Effector memory CD4-positive, alpha-beta T cell (primary cell): ENCODE results near the gene FLYWCH2.
A peak's percentile ranks its signal among the peaks of the same experiment; 100 is the strongest.

ENCODE experiments used
- DNase-seq, 3 donors: peaks; one replicate each; pipeline ENCODE4 v3.0.0-alpha.2; 2020
- H3K27ac ChIP-seq: 2 replicates; pipeline ENCODE4 v1.7.0; 2013; ENCODE audit warnings: mild to moderate bottlenecking, low read length, moderate library complexity; ENCODE audit not compliant: insufficient read depth, poor library complexity, severe bottlenecking
- H3K27me3 ChIP-seq: replicated peaks from 2 replicates; pipeline ENCODE4 v1.7.0; 2013; ENCODE audit warnings: mild to moderate bottlenecking, low read length; ENCODE audit not compliant: insufficient read depth, control insufficient read depth, poor library complexity, severe bottlenecking
- H3K36me3 ChIP-seq: 2 replicates; pipeline ENCODE4 v1.7.0; 2013; ENCODE audit warnings: mild to moderate bottlenecking, low read length, moderate library complexity; ENCODE audit not compliant: control insufficient read depth, insufficient read depth
- H3K4me1 ChIP-seq: 2 replicates; pipeline ENCODE4 v1.7.0; 2013; ENCODE audit warnings: low read length, mild to moderate bottlenecking; ENCODE audit not compliant: control insufficient read depth, insufficient read depth, poor library complexity, severe bottlenecking
- H3K4me3 ChIP-seq: 2 replicates; pipeline ENCODE4 v1.7.0; 2013; ENCODE audit warnings: low read length, low read depth, mild to moderate bottlenecking; ENCODE audit not compliant: insufficient read depth, poor library complexity, severe bottlenecking
- H3K9me3 ChIP-seq: 2 replicates; pipeline ENCODE4 v1.7.0; 2013; ENCODE audit warnings: mild to moderate bottlenecking, low read length, moderate library complexity; ENCODE audit not compliant: control insufficient read depth

The FLYWCH2 gene

GRCh38 chr16:2912330-2913199 is 29.6 kb downstream of the FLYWCH2 start:
- Histone ChIP-seq H3K36me3 (peaks cover 8% of the 10 kb centered on the region), H3K4me1 (peaks cover 13% of the 10 kb centered on the region), H3K27ac (peak overlapping the region; percentile 78), H3K27me3 (no peaks in the 10 kb centered on the region), H3K4me3 (peak overlapping the region; percentile 72), H3K9me3 (no peaks in the 10 kb centered on the region)
- DNase-seq = peak in 2 of 3 donors; percentile 20 to 29

- H3K4me3 ChIP-seq = no peak overlapping the region
Measured at GRCh38 chr16:2913603-2914002, 30.6 kb downstream of the FLYWCH2 start.

GRCh38 chr16:2914233-2914632 is 31.2 kb downstream of the FLYWCH2 start:
- Histone ChIP-seq H3K4me3 (no peak overlapping the region), H3K27ac (no peak overlapping the region), H3K4me1 (peaks cover 13% of the 10 kb centered on the region), H3K27me3 (no peaks in the 10 kb centered on the region), H3K9me3 (no peaks in the 10 kb centered on the region), H3K36me3 (peaks cover 8% of the 10 kb centered on the region)
- no peak for DNase-seq

More at GRCh38 chr16:2913603-2914002, 30.6 kb downstream of the FLYWCH2 start:
- no peaks in the 10 kb centered on the region for H3K9me3 ChIP-seq
- peaks cover 13% of the 10 kb centered on the region for H3K4me1 ChIP-seq
- DNase-seq = no peak
- H3K36me3 ChIP-seq = peaks cover 8% of the 10 kb centered on the region
- H3K27ac ChIP-seq = no peak overlapping the region
- no peaks in the 10 kb centered on the region for H3K27me3 ChIP-seq

- DNase-seq = no peak
- H3K4me1 ChIP-seq = peaks cover 13% of the 10 kb centered on the region
- no peak overlapping the region for H3K4me3 ChIP-seq
- H3K9me3 ChIP-seq = no peaks in the 10 kb centered on the region
- no peaks in the 10 kb centered on the region for H3K27me3 ChIP-seq
- H3K36me3 ChIP-seq = peaks cover 8% of the 10 kb centered on the region
- no peak overlapping the region for H3K27ac ChIP-seq
Measured at GRCh38 chr16:2915196-2915929, 32.3 kb downstream of the FLYWCH2 start.

- DNase-seq = peak; percentile 37 to 51 (median 39)
- Histone ChIP-seq H3K27me3 (no peaks in the 10 kb centered on the region), H3K27ac (no peak overlapping the region), H3K4me1 (no peaks in the 10 kb centered on the region), H3K9me3 (no peaks in the 10 kb centered on the region), H3K36me3 (peaks cover 3% of the 10 kb centered on the region), H3K4me3 (no peak overlapping the region)
Measured at GRCh38 chr16:2919511-2920255, 36.7 kb downstream of the FLYWCH2 start.

GRCh38 chr16:2923481-2923880 is 40.5 kb downstream of the FLYWCH2 start:
- H3K27me3 ChIP-seq = no peaks in the 10 kb centered on the region
- H3K27ac ChIP-seq = no peak overlapping the region
- H3K4me3 ChIP-seq = no peak overlapping the region
- H3K4me1 ChIP-seq = no peaks in the 10 kb centered on the region
- no peaks in the 10 kb centered on the region for H3K9me3 ChIP-seq
- DNase-seq = no peak
- H3K36me3 ChIP-seq = peaks cover 3% of the 10 kb centered on the region

GRCh38 chr16:2924901-2925755 is 42.1 kb downstream of the FLYWCH2 start:
- Histone ChIP-seq H3K36me3 (peaks cover 9% of the 10 kb centered on the region), H3K27me3 (no peaks in the 10 kb centered on the region), H3K9me3 (no peaks in the 10 kb centered on the region), H3K4me3 (no peak overlapping the region), H3K4me1 (no peaks in the 10 kb centered on the region), H3K27ac (no peak overlapping the region)
- DNase-seq = no peak

GRCh38 chr16:2925951-2926649 is 43.1 kb downstream of the FLYWCH2 start:
- Histone ChIP-seq H3K27me3 (no peaks in the 10 kb centered on the region), H3K36me3 (peaks cover 15% of the 10 kb centered on the region), H3K27ac (no peak overlapping the region), H3K9me3 (no peaks in the 10 kb centered on the region), H3K4me3 (no peak overlapping the region), H3K4me1 (no peaks in the 10 kb centered on the region)
- DNase-seq = no peak

- H3K36me3 ChIP-seq = peaks cover 15% of the 10 kb centered on the region
- H3K27me3 ChIP-seq = no peaks in the 10 kb centered on the region
- DNase-seq = no peak
- H3K9me3 ChIP-seq = no peaks in the 10 kb centered on the region
- no peak overlapping the region for H3K4me3 ChIP-seq
- no peaks in the 10 kb centered on the region for H3K4me1 ChIP-seq
- H3K27ac ChIP-seq = no peak overlapping the region
Measured at GRCh38 chr16:2926650-2926999, 43.6 kb downstream of the FLYWCH2 start.
